ENCODE results near the gene NCAM2.

- TF ChIP-seq POLR2A (IDR thresholded peaks at IDR 0.05) (no peak), CTCF (IDR thresholded peaks at IDR 0.05) (no peak), POLR2AphosphoS5 (IDR thresholded peaks at IDR 0.05) (no peak)
Measured at GRCh38 chr21:21114461-21114860, 116.3 kb downstream of the NCAM2 start.
